Liver (tissue), 9 donors: ENCODE data around the gene GABRB1. TPM values are rescaled to one million over a fixed set of nuclear protein-coding genes. Genes with fewer than 3 reads are reported as not detected.

Source experiments
- DNase-seq: peaks from one replicate; pipeline ENCODE4 v3.0.0-alpha.2; 2017; ENCODE audit warnings: low spot score
- H3K27ac ChIP-seq, 2 donors: one replicate each; pipeline ENCODE4 v1.7.0; 2013; ENCODE audit warnings: inconsistent platforms in 2 of 2, low read length in 2 of 2, control low read depth in 1 of 2, low read depth in 1 of 2, mild to moderate bottlenecking in 1 of 2
- H3K27me3 ChIP-seq, 4 donors: one replicate each; pipeline versions ENCODE4 v1.6.1 to v1.7.0; 2013; ENCODE audit warnings: low read length in 3 of 4, inconsistent platforms in 1 of 4, mild to moderate bottlenecking in 1 of 4, moderate library complexity in 1 of 4; ENCODE audit not compliant: control insufficient read depth in 4 of 4, insufficient read depth in 4 of 4
- H3K36me3 ChIP-seq, 4 donors: one replicate each; pipeline versions ENCODE4 v1.6.1 to v1.7.0; 2013; ENCODE audit warnings: low read length in 3 of 4, mild to moderate bottlenecking in 3 of 4, low read depth in 1 of 4, moderate library complexity in 1 of 4; ENCODE audit not compliant: control insufficient read depth in 4 of 4, insufficient read depth in 3 of 4
- H3K4me1 ChIP-seq, 4 donors: one replicate each; pipeline versions ENCODE4 v1.6.1 to v1.7.0; 2013; ENCODE audit warnings: low read length in 3 of 4, mild to moderate bottlenecking in 3 of 4, moderate library complexity in 1 of 4; ENCODE audit not compliant: control insufficient read depth in 4 of 4, insufficient read depth in 4 of 4
- H3K4me3 ChIP-seq, 3 donors: one replicate each; pipeline versions ENCODE4 v1.6.1 to v1.7.0; 2013; ENCODE audit warnings: low read length in 3 of 3, control low read depth in 1 of 3, low read depth in 1 of 3, mild to moderate bottlenecking in 1 of 3
- H3K9ac ChIP-seq, 2 donors: one replicate each; pipeline ENCODE4 v1.7.0; 2013; ENCODE audit warnings: low read length in 2 of 2, mild to moderate bottlenecking in 2 of 2, moderate library complexity in 2 of 2, control low read depth in 1 of 2, low read depth in 1 of 2
- H3K9me3 ChIP-seq, 4 donors: one replicate each; pipeline versions ENCODE4 v1.6.1 to v1.7.0; 2013; ENCODE audit warnings: low read length in 3 of 4; ENCODE audit not compliant: control insufficient read depth in 4 of 4
- ATF3 ChIP-seq: IDR thresholded peaks from 2 replicates; pipeline ENCODE4 v1.6.1; 2016; ENCODE audit warnings: antibody characterized with exemption
- CTCF ChIP-seq: fragments of 150-350 bp; IDR thresholded peaks from 2 replicates; pipeline ENCODE4 v1.5.1; 2017; ENCODE audit warnings: improper control_type of control experiment, low read depth, low read length; ENCODE audit not compliant: missing input control
- EGR1 ChIP-seq, 2 donors: IDR thresholded peaks; 2 replicates each; pipeline ENCODE4 v1.6.1; 2016 to 2018; ENCODE audit warnings: antibody characterized with exemption in 2 of 2, low read depth in 2 of 2
- FOXA1 ChIP-seq: IDR thresholded peaks from 2 replicates; pipeline ENCODE4 v1.6.1; 2016; ENCODE audit warnings: antibody characterized with exemption
- FOXA2 ChIP-seq: IDR thresholded peaks from 2 replicates; pipeline ENCODE4 v1.6.1; 2016; ENCODE audit warnings: antibody characterized with exemption
- GABPA ChIP-seq, 2 donors: IDR thresholded peaks in 1 of 2; conservative IDR thresholded peaks in 1 of 2; 2 replicates each; pipeline ENCODE4 v1.6.1; 2016; ENCODE audit warnings: antibody characterized with exemption in 2 of 2, mild to moderate bottlenecking in 1 of 2, moderate library complexity in 1 of 2
- HNF4A ChIP-seq, 2 donors: conservative IDR thresholded peaks; 2 replicates each; pipeline ENCODE4 v1.6.1; 2016; ENCODE audit warnings: antibody characterized with exemption in 2 of 2, mild to moderate bottlenecking in 2 of 2
- HNF4G ChIP-seq: IDR thresholded peaks from 2 replicates; pipeline ENCODE4 v1.6.1; 2016; ENCODE audit warnings: antibody characterized with exemption
- JUND ChIP-seq, 2 donors: IDR thresholded peaks; 2 replicates each; pipeline ENCODE4 v1.6.1; 2016; ENCODE audit warnings: antibody characterized with exemption in 2 of 2
- MAX ChIP-seq: IDR thresholded peaks from 2 replicates; pipeline ENCODE4 v1.6.1; 2016; ENCODE audit warnings: antibody characterized with exemption
- NR2F2 ChIP-seq: IDR thresholded peaks from 2 replicates; pipeline ENCODE4 v1.6.1; 2016; ENCODE audit warnings: antibody characterized with exemption
- RAD21 ChIP-seq, 2 donors: IDR thresholded peaks; 2 replicates each; pipeline ENCODE4 v1.6.1; 2016; ENCODE audit warnings: antibody characterized with exemption in 2 of 2, mild to moderate bottlenecking in 2 of 2
- RXRA ChIP-seq, 2 donors: IDR thresholded peaks; 2 replicates each; pipeline ENCODE4 v1.6.1; 2017 to 2018; ENCODE audit warnings: antibody characterized with exemption in 2 of 2, mild to moderate bottlenecking in 1 of 2
- SP1 ChIP-seq: IDR thresholded peaks from 2 replicates; pipeline ENCODE4 v1.6.1; 2018; ENCODE audit warnings: antibody characterized with exemption, mild to moderate bottlenecking
- TAF1 ChIP-seq: conservative IDR thresholded peaks from 2 replicates; pipeline ENCODE4 v1.6.1; 2016; ENCODE audit warnings: antibody characterized with exemption, mild to moderate bottlenecking
- YY1 ChIP-seq: IDR thresholded peaks from 2 replicates; pipeline ENCODE4 v1.6.1; 2016; ENCODE audit warnings: antibody characterized with exemption, mild to moderate bottlenecking
- ZBTB33 ChIP-seq: IDR thresholded peaks from 2 replicates; pipeline ENCODE4 v1.6.1; 2016; ENCODE audit warnings: antibody characterized with exemption
- WGBS: extraction: QIAGEN DNeasy Blood & Tissue Kit; methylation state at CpG from one replicate; pipeline ENCODE4 v1.1.7; 2013; 5-methylcytosine and 5-hydroxymethylcytosine counted together
- polyA plus RNA-seq, 2 donors: library from polyadenylated mRNA; stranded (reverse) in 1 of 2; unstranded in 1 of 2; fragments of 200-250 nt in 1 of 2; fragments of >200 nt in 1 of 2; fragmentation: Nextera tagmentation in 1 of 2; extraction: Ambion mirVana in 1 of 2; gene quantifications; one replicate each; pipeline versions ENCODE4 v1.2.1 to v1.2.3, GENCODE V29; 2013 to 2015
- total RNA-seq, 2 donors: library from RNA; depleted of rRNA; stranded (reverse); fragments of >200 nt; gene quantifications; one replicate each; pipeline ENCODE4 v1.2.3, GENCODE V29; 2014
- TF ChIP-seq, protein P1 (sequence below): IDR thresholded peaks from 2 replicates; pipeline ENCODE4 v1.6.1; 2016; ENCODE audit warnings: antibody characterized with exemption, mild to moderate bottlenecking
- donor health status: healthy.
- donor health status: healthy.
- donor health status: healthy.
- donor health status: healthy.
- donor health status: healthy.

The GABRB1 gene
- total and polyA plus RNA-seq, 4 donors: 0.17 to 1.3 TPM; not detected in 2

GRCh38 chr4:47235721-47236120, 204.4 kb downstream of the GABRB1 start:
- Histone ChIP-seq H3K9me3 (no peaks in the 10 kb centered on the region), H3K4me1 (no peaks in the 10 kb centered on the region), H3K4me3 (no peak overlapping the region), H3K27me3 (peaks cover 0 to 3% (median 0%) of the 10 kb centered on the region in 4 donors), H3K27ac (no peak overlapping the region), H3K9ac (no peak overlapping the region), H3K36me3 (no peaks in the 10 kb centered on the region)
- DNase-seq: no peak
- 37% methylated on average over 2 of the region's 2 CpGs for WGBS
- TF ChIP-seq NR2F2 (no peak), FOXA1 (no peak), YY1 (no peak), CTCF (no peak), RXRA (IDR thresholded peaks at IDR 0.05) (no peak), EGR1 (IDR thresholded peaks at IDR 0.05; ENCODE audit: low read depth in 2 of 2) (no peak), SP1 (no peak), TAF1 (no peak), FOXA2 (no peak), ATF3 (no peak)
- TF ChIP-seq, protein P1, sequence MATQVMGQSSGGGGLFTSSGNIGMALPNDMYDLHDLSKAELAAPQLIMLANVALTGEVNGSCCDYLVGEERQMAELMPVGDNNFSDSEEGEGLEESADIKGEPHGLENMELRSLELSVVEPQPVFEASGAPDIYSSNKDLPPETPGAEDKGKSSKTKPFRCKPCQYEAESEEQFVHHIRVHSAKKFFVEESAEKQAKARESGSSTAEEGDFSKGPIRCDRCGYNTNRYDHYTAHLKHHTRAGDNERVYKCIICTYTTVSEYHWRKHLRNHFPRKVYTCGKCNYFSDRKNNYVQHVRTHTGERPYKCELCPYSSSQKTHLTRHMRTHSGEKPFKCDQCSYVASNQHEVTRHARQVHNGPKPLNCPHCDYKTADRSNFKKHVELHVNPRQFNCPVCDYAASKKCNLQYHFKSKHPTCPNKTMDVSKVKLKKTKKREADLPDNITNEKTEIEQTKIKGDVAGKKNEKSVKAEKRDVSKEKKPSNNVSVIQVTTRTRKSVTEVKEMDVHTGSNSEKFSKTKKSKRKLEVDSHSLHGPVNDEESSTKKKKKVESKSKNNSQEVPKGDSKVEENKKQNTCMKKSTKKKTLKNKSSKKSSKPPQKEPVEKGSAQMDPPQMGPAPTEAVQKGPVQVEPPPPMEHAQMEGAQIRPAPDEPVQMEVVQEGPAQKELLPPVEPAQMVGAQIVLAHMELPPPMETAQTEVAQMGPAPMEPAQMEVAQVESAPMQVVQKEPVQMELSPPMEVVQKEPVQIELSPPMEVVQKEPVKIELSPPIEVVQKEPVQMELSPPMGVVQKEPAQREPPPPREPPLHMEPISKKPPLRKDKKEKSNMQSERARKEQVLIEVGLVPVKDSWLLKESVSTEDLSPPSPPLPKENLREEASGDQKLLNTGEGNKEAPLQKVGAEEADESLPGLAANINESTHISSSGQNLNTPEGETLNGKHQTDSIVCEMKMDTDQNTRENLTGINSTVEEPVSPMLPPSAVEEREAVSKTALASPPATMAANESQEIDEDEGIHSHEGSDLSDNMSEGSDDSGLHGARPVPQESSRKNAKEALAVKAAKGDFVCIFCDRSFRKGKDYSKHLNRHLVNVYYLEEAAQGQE: no peak

DNA sequence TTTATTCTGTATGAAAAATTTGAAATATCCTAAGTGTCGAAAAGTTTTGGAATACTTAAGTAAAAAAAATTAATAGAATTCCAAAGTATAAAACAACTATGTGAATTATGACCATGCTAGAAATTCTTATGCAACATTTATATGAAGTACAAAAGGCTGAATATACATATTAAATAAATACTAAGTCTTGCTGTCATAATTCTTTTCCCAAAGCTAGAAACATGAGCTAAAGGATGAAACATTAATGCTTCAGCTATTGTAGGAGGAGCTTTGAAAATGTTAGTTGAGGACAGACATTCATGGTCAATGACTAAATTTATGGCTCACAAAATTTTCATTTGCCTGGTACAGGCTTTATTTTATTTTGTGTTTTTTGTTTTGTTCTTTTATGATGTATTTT, 207.3 kb downstream of the GABRB1 start:
- TF ChIP-seq FOXA2 (no peak), SP1 (no peak), CTCF (no peak), JUND (IDR thresholded peaks at IDR 0.05) (no peak), HNF4A (conservative IDR thresholded peaks at IDR 0.05) (no peak), GABPA (IDR thresholded peaks at IDR 0.05 in 1 of 2, conservative IDR thresholded peaks at IDR 0.05 in 1 of 2) (no peak), HNF4G (no peak), RXRA (IDR thresholded peaks at IDR 0.05) (no peak), EGR1 (IDR thresholded peaks at IDR 0.05; ENCODE audit: low read depth in 2 of 2) (no peak), RAD21 (IDR thresholded peaks at IDR 0.05) (no peak), NR2F2 (no peak), YY1 (no peak), ZBTB33 (no peak), MAX (no peak), FOXA1 (no peak), TAF1 (no peak), ATF3 (no peak)
- TF ChIP-seq, protein P1: no peak
- no peak overlapping the region for H3K9ac ChIP-seq
- no peak overlapping the region for H3K27ac ChIP-seq
- no peak for DNase-seq
- no peaks in the 10 kb centered on the region for H3K9me3 ChIP-seq
- H3K36me3 ChIP-seq: no peaks in the 10 kb centered on the region
- H3K4me3 ChIP-seq: no peak overlapping the region
- WGBS: 62% methylated on average over 1 of the region's 1 CpG
- H3K27me3 ChIP-seq: peaks cover 0 to 3% (median 0%) of the 10 kb centered on the region in 4 donors
- H3K4me1 ChIP-seq: no peaks in the 10 kb centered on the region
